ENCODE measurements around the gene DOCK11.
A peak's percentile ranks its signal among the peaks of the same experiment; 100 is the strongest.
"Not testable (repeated sequence)": the region's sequence is repeated elsewhere in the genome, so short reads cannot be mapped to it uniquely, and the experiment has no call there.

DOCK11 gene

DNA sequence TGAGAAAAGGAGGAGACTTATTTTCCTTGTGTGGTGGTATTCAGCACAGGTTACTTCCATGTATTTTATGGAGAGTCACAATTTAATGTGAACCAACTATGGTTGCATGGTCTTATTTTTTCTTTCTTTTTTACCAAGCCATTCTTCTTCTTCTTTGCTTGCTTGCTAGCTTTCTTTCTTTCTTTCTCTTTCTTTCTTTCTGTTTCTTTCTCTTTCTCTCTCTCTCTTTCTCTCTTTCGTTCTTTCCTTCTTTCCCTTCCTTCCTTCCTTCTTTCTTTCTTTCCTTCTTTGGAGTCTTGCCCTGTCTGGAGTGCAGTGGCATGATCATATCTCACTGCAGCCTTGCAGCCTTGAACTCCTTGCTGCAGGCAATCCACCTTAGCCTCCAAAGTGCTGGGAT, 68.9 kb downstream of the DOCK11 start:
- no peaks in the 10 kb centered on the region for H3K9me3 Mint-ChIP-seq
- H3K27me3 Mint-ChIP-seq = no peaks in the 10 kb centered on the region
- peak overlapping the region; percentile 66 for H3K27ac Mint-ChIP-seq
- ATAC-seq = no peak
- H3K36me3 Mint-ChIP-seq = peaks cover 19% of the 10 kb centered on the region
- H3K4me1 Mint-ChIP-seq = peaks cover 8% of the 10 kb centered on the region
- no peak overlapping the region for H3K4me3 Mint-ChIP-seq

DNA sequence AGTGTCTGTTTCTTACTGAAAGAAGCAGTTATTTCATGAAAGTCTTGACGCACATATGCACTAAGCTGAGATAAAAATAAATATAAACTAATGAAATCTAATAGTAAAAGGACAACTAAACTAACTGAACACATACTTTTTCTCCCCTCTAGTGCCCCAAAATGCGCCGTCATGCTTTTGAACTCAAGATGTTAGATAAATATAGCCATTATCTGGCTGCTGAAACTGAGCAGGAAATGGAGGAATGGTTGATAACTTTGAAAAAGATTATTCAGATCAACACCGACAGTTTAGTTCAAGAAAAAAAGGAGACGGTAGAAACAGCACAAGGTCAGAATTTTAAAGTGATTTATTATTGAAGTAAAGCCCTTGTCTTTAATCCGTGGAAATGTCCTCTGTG, 70.2 kb downstream of the DOCK11 start:
- no peaks in the 10 kb centered on the region for H3K9me3 Mint-ChIP-seq
- ATAC-seq = no peak
- H3K27ac Mint-ChIP-seq = no peak overlapping the region
- peaks cover 28% of the 10 kb centered on the region for H3K36me3 Mint-ChIP-seq
- H3K27me3 Mint-ChIP-seq = no peaks in the 10 kb centered on the region
- no peak overlapping the region for H3K4me3 Mint-ChIP-seq
- H3K4me1 Mint-ChIP-seq = peaks cover 8% of the 10 kb centered on the region

DNA sequence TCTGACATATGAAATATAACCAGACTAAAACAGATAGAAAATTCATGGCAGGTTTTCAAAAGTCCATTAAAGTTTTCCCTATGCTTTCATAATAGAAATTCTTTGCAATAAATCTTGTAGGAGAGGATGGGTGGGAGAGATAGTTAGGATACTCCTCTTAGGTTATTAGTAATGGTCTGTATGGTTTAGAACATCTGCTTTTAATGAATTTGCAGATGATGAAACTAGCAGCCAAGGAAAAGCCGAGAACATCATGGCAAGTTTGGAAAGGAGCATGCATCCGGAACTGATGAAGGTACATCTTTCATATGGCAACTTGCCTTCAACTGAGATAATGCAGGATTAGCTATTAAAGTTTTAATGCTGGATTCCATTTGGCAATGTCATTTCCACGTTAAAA, 70.7 kb downstream of the DOCK11 start:
- ATAC-seq = no peak
- Mint-ChIP-seq H3K27ac (no peak overlapping the region), H3K4me3 (no peak overlapping the region), H3K27me3 (no peaks in the 10 kb centered on the region), H3K9me3 (no peaks in the 10 kb centered on the region), H3K36me3 (peaks cover 33% of the 10 kb centered on the region), H3K4me1 (peaks cover 8% of the 10 kb centered on the region)

DNA sequence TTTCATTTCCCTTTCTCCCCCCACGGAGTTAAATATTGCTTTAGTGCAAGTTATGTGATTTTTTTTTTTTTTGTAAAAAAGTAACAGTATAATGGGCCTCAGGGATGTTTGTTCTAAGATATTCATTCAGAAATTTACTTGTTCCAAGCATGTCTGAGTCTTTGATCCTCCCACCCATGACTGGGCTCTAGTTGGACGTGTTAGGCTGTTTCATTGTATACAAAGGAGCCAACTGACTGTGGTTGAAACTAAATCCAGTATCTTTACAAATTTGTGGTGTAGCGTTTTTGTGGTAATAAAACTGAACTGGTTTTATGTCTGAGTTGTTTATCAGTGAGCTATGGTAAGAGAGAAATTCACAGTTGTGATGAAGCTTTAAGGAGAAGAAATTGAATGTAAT, 74.1 kb downstream of the DOCK11 start:
- no peak overlapping the region for H3K4me3 Mint-ChIP-seq
- H3K4me1 Mint-ChIP-seq = no peaks in the 10 kb centered on the region
- H3K27ac Mint-ChIP-seq = no peak overlapping the region
- no peaks in the 10 kb centered on the region for H3K27me3 Mint-ChIP-seq
- peaks cover 21% of the 10 kb centered on the region for H3K36me3 Mint-ChIP-seq
- no peaks in the 10 kb centered on the region for H3K9me3 Mint-ChIP-seq
- no peak for ATAC-seq

DNA sequence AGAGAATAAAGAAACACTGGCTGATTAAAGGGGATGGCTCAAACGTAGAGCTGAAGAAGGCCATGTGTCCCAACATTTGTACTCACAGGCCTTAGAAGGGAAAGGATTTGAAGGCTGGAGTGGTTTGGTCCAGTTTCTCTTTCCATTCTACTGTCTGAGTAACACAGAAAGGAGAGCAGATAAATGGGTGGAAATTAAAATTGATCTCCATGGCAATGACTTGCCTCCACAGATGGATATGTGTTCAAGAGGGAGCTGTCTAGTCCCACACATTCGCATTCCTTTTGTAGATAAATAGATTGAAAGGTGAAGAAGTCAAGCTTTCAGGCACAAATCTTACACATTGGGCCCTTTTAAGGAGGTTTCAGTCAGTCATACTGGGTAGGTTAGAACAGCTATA, 74.6 kb downstream of the DOCK11 start:
- H3K36me3 Mint-ChIP-seq = peaks cover 19% of the 10 kb centered on the region
- no peak for ATAC-seq
- no peak overlapping the region for H3K4me3 Mint-ChIP-seq
- no peaks in the 10 kb centered on the region for H3K9me3 Mint-ChIP-seq
- H3K4me1 Mint-ChIP-seq = no peaks in the 10 kb centered on the region
- no peaks in the 10 kb centered on the region for H3K27me3 Mint-ChIP-seq
- no peak overlapping the region for H3K27ac Mint-ChIP-seq

DNA sequence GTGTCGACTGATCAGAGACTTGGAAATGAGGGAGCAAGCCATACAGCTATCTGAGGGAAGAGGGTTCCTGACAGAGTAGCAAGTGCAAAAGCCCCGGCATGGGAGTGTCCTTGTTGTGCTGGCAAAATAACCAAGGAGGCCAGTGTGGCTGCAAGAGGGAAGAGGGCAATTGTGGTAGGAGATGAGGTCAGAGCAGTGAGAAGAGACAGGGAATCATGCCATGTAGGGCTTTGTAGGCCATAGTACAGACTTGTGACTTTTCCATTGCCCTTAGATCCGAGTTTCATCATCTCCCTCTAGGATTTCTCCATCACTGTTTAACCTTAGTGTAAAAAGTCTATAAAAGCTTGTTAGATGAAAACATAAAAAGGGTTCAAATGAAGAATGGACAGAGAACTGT, 76.2 kb downstream of the DOCK11 start:
- ATAC-seq = no peak
- Mint-ChIP-seq H3K27ac (no peak overlapping the region), H3K27me3 (no peaks in the 10 kb centered on the region), H3K9me3 (no peaks in the 10 kb centered on the region), H3K4me1 (no peaks in the 10 kb centered on the region), H3K4me3 (no peak overlapping the region), H3K36me3 (peaks cover 19% of the 10 kb centered on the region)

DNA sequence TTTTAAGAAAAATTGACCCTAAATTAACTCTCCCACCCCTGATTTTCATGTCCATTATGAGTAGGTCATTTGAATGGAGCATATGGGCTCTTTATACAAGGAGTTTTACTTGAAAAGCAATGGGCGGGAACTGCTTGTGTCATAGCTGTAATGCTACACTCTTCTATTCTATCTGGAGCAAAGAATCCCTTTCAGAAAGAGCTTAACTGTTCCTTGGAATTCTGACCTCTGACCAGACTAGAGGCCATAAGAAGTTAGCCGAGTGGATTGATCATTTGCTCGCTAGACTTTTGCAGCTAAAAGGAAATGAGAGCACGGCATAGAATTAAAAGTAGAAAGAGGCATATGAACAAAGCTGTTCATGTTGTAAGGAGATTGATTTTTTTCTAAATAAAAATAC, 79.1 kb downstream of the DOCK11 start:
- Mint-ChIP-seq H3K27me3 (no peaks in the 10 kb centered on the region), H3K36me3 (peaks cover 18% of the 10 kb centered on the region), H3K9me3 (no peaks in the 10 kb centered on the region), H3K4me1 (no peaks in the 10 kb centered on the region), H3K27ac (no peak overlapping the region), H3K4me3 (no peak overlapping the region)
- no peak for ATAC-seq

DNA sequence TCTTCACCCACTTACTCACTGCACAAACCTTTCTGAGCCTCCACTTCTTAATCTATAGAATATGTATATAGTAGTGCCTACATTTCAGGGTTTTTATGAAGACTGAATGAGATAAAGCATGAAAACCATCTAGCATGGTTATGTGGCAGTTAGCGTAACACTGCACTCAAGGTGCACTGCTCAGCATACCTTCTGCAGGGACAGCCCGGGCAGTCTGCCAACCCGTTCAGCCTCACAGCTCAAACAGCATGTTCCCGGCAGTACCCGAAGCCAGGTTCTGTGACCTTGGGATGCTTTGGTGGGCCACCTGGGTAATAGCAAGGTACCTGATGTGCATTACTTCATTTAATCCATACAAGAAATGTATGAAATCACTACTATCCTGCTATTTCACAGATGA, 81.4 kb downstream of the DOCK11 start:
- Mint-ChIP-seq H3K36me3 (peaks cover 11% of the 10 kb centered on the region), H3K27ac (no peak overlapping the region), H3K4me1 (no peaks in the 10 kb centered on the region), H3K27me3 (no peaks in the 10 kb centered on the region), H3K9me3 (no peaks in the 10 kb centered on the region), H3K4me3 (no peak overlapping the region)
- no peak for ATAC-seq

DNA sequence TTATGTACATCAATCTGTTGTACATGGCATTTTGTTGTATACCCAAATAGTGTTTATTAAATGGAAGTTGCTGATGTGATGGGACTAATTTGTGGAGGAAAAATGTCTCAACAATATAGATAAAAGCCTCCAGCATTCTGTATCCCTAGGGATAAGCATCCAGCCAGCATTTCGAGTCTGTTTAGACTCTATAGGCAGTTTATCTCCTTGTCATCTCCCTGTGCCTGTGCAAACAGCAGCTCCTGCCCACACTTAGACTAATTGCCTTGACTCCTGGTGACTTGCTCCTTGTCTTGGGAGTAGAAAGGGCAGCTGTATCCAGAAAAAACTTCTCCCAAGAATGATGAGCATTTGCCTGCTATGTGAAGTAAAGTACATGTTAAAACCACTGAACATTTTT, 83.8 kb downstream of the DOCK11 start:
- peaks cover 26% of the 10 kb centered on the region for H3K36me3 Mint-ChIP-seq
- H3K4me1 Mint-ChIP-seq = no peaks in the 10 kb centered on the region
- no peaks in the 10 kb centered on the region for H3K27me3 Mint-ChIP-seq
- no peak for ATAC-seq
- no peak overlapping the region for H3K4me3 Mint-ChIP-seq
- H3K9me3 Mint-ChIP-seq = no peaks in the 10 kb centered on the region
- no peak overlapping the region for H3K27ac Mint-ChIP-seq

DNA sequence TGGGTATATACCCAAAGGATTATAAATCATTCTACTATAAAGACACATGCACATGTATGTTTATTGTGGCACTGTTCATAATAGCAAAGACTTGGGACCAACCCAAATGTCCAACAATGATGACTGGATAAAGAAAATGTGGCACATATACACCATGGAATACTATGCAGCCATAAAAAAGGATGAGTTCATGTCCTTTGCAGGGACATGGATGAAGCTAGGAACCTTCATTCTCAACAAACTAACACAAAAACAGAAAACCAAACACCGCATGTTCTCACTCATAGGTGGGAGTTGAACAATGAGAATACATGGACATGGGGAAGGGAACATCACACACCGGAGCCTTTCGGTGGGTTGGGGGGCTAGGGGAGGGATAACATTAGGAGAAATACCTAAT, 87.3 kb downstream of the DOCK11 start:
- Mint-ChIP-seq H3K4me1 (peaks cover 15% of the 10 kb centered on the region), H3K36me3 (peaks cover 46% of the 10 kb centered on the region)
- not testable (repeated sequence) for ATAC-seq, H3K9me3 Mint-ChIP-seq, H3K4me3 Mint-ChIP-seq, H3K27ac Mint-ChIP-seq, H3K27me3 Mint-ChIP-seq

DNA sequence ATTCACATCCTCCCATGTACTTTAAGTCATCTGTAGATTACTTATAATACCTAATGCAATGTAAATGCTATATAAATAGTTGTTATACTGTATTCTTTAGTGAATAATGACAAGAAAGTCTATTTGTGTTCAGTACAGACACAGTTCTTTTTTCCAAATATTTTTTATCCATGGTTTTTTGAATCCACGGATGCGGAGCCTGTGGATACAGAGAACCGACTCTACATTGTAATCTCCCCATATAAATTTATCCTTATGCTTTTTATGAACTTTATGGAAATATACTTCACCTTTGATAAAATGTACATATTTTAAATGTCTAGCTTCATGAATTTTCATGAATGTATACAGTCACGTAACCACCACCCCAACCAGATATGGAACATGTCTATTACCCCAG, 88.2 kb downstream of the DOCK11 start:
- H3K4me3 Mint-ChIP-seq = no peak overlapping the region
- no peaks in the 10 kb centered on the region for H3K27me3 Mint-ChIP-seq
- peaks cover 15% of the 10 kb centered on the region for H3K4me1 Mint-ChIP-seq
- H3K9me3 Mint-ChIP-seq = no peaks in the 10 kb centered on the region
- peaks cover 46% of the 10 kb centered on the region for H3K36me3 Mint-ChIP-seq
- ATAC-seq = no peak
- no peak overlapping the region for H3K27ac Mint-ChIP-seq

DNA sequence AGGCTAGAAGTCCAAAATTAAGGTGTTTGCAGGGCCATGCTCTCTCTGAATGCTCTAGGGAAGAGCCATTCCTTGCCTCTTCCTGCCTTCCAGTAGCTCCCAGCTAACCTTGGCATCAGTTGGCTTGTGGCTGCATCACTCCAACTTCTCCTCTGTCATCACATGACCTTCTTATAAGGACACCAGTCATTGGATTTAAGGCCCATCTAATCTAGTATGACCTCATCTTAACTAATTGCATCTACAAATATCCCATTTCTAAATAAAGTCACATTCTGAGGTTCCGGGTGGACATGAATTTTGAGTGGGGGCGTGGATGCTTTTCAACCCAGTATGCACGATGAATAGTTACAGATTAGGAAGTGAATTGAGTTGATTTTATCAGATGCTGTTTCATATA, 89.7 kb downstream of the DOCK11 start:
- no peaks in the 10 kb centered on the region for H3K9me3 Mint-ChIP-seq
- ATAC-seq = no peak
- H3K27me3 Mint-ChIP-seq = no peaks in the 10 kb centered on the region
- H3K36me3 Mint-ChIP-seq = peaks cover 46% of the 10 kb centered on the region
- no peak overlapping the region for H3K27ac Mint-ChIP-seq
- no peak overlapping the region for H3K4me3 Mint-ChIP-seq
- H3K4me1 Mint-ChIP-seq = peaks cover 15% of the 10 kb centered on the region

DNA sequence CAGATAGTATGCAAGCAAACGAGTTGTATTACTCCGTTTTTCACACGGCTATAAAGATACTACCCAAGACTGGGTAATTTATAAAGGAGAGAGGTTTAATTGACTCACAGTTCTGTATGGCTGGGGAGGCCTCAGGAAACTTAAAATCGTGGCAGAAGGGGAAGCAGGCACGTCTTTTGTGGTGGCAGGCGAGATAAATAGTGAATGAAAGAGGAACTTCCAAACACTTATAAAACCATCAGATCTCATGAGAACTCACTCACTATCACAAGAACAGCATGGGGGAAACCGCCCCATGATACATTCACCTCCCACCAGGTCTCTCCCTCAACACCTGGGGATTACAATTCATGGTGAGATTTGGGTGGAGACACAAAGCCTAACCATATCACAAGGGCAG, 90.6 kb downstream of the DOCK11 start:
- Mint-ChIP-seq H3K36me3 (peaks cover 46% of the 10 kb centered on the region), H3K4me1 (peaks cover 15% of the 10 kb centered on the region), H3K27ac (peak overlapping the region; percentile 78)
- not testable (repeated sequence) for H3K4me3 Mint-ChIP-seq, ATAC-seq, H3K9me3 Mint-ChIP-seq, H3K27me3 Mint-ChIP-seq

DNA sequence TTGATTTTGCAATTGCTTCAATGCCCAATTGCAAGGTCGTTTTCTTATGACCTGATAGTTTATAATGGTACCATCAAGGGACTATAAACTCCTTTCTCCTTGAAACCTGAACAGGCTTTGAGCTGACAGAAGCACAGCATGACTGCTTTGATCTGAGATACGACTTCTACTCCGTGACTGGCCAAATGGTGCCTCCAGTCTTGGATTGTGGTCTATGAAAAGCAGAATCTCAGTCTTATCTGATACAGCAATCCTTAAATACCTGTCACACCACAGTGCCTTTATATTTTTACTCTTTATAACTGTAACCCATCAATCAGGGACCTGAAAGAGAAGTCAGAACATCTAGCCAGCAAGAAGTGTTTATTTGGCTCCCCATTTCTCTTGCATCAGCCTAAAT, 93.1 kb downstream of the DOCK11 start:
- no peaks in the 10 kb centered on the region for H3K27me3 Mint-ChIP-seq
- peaks cover 15% of the 10 kb centered on the region for H3K4me1 Mint-ChIP-seq
- ATAC-seq = no peak
- no peak overlapping the region for H3K4me3 Mint-ChIP-seq
- H3K9me3 Mint-ChIP-seq = no peaks in the 10 kb centered on the region
- H3K27ac Mint-ChIP-seq = no peak overlapping the region
- H3K36me3 Mint-ChIP-seq = peaks cover 42% of the 10 kb centered on the region

DNA sequence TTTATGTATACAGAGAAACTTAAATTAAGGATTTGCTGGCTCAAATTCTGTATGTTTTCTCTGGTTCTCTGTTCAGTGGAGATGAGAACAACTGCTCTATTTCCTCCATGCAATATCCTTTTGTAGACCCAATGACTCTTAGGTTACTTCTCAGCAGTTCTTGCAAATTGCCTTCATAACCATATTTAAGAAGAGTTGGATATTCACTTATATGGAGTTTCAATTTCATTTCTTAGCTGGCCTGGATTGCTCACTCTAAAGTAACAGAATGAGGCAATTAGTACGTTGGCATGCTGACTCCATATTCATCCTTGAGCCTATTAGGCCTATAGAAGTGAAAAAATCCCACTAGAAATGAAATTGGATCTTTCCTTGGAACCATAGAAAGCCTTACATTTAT, 93.6 kb downstream of the DOCK11 start:
- H3K9me3 Mint-ChIP-seq = no peaks in the 10 kb centered on the region
- peaks cover 15% of the 10 kb centered on the region for H3K4me1 Mint-ChIP-seq
- H3K36me3 Mint-ChIP-seq = peaks cover 39% of the 10 kb centered on the region
- H3K4me3 Mint-ChIP-seq = no peak overlapping the region
- H3K27me3 Mint-ChIP-seq = no peaks in the 10 kb centered on the region
- H3K27ac Mint-ChIP-seq = no peak overlapping the region
- no peak for ATAC-seq

DNA sequence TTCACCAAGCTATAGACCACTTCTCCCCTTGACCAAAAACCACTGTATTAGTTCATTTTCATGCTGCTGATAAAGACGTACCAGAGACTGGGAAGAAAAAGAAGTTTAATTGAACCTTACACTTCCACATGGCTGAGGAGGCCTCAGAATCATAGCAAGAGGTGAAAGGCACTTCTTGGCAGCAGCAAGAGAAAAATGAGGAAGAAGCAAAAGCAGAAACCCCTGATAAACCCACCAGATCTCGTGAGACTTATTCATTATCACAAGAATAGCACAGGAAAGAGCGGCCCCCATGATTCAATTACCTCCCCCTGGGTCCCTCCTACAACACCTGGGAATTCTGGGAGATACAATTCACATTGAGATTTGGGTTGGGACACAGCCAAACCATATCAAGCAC, 97.8 kb downstream of the DOCK11 start:
- H3K9me3 Mint-ChIP-seq = no peaks in the 10 kb centered on the region
- peaks cover 10% of the 10 kb centered on the region for H3K4me1 Mint-ChIP-seq
- peak overlapping the region; percentile 63 for H3K27ac Mint-ChIP-seq
- no peak overlapping the region for H3K4me3 Mint-ChIP-seq
- no peak for ATAC-seq
- peaks cover 35% of the 10 kb centered on the region for H3K36me3 Mint-ChIP-seq
- H3K27me3 Mint-ChIP-seq = no peaks in the 10 kb centered on the region

DNA sequence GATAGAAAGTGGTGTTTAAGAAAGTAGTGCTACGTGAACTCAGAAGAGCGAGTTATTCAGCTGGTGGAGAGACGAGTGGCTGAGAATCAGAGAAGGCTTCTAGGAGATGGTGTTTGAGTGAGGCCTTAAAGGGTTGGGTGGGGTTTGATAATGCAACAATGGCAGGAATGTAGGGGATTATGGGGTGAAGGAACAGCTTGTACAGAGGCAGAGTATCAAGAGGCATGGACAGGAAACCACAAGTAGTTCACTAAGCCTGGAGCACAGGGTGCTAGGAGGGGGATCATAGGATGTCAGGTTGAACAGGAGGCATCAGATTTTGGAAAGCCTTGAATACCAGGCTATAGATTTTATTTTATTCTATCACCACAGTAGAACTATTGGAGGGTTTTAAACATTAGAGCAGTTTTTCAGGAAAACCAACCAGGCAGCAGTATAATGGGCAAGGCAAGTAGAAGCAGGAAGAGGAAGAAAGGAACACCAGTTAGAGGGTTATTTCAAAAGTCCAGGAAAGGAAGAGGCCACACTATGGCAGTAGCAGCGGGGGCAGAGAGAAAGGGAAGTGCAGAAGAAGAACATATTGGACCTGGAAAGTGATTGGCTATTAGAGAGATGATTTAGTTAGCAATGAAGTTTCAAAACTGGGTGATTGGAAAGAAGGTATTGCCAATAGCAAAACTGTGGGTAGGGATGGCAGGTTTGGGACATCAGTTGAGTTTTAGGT, 99.2 kb downstream of the DOCK11 start:
- Mint-ChIP-seq H3K4me1 (peaks cover 10% of the 10 kb centered on the region), H3K27ac (peak overlapping the region; percentile 69), H3K9me3 (no peaks in the 10 kb centered on the region), H3K27me3 (no peaks in the 10 kb centered on the region), H3K4me3 (no peak overlapping the region), H3K36me3 (peaks cover 35% of the 10 kb centered on the region)
- no peak for ATAC-seq
